ENCODE measurements around the gene MYO9A.
"Not testable (repeated sequence)": the region's sequence is repeated elsewhere in the genome, so short reads cannot be mapped to it uniquely, and the experiment has no call there.

MYO9A gene

DNA sequence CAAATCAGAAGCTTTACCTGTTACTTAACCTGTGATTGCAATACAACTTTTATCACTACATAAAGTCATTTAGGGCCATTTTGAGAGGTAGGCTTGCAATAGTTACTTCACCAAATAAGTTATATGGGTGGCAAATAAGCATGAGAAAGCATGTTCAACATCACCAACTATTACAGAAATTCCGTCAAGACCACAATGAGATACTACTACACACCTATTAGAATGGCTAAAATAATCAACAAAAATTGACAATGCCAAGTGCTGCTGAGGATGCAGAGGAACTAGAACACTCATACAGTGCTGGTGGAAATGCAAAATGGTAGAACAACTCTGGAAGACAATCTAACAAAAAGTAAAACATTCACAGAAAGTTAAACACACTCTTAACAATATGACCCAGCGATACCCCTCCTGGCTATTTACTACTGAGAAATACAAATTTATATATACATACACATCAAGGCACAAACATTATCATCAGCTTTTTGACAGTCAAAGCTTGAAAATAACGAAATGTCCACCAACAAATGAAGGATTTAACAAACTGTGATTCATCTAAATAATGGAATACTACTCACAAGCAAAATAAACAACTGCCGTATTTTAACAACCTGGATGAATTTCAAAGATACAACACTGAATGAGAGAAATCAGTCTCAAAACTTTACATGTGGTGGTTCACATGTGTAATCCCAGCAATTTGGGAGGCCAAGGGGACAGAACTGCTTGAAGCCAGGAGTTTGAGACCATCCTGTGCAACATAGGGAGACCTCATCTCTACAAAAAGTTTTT, 82.9 kb downstream of the MYO9A start:
- no peak for DNase-seq

DNA sequence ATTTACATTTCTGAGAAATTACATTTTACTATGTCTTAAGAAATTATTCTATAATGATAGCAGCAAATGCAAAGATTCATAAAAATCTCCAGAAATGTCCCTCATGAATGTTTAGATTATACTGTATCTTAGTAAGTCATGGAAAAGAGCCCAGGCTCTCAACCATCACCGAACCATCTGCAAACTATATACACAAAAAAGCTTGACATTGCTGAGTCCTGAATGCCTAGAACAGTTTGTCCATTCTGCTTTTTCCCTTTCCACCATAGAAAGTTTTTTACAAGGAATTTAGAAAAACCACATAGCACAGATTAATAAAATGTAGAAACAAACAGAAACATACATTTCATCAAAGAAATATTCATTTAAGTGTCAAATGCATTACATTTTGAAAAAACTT, 83.6 kb downstream of the MYO9A start:
- DNase-seq = no peak

DNA sequence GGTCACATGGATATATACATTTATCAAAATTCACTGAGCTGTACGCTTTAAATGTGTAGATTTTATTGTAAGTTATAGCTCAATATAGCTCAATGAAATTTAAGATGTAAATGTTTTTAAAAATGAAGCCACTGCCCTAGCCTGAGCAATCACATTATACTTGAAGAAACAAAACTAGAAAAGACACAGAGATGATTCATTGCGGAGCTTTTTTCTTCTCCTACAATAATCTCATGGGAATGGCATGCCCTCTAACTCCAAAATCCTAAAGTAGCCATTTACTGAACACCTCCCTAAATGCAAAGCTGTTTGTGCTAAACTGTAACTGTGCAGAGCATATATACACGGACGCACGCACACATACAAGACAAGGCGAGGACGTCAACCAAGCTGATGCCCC, 84.2 kb downstream of the MYO9A start:
- DNase-seq = no peak

- DNase-seq = no peak
These were observed 84.7 kb downstream of the MYO9A start for GRCh38 chr15:72033285-72033684.

DNA sequence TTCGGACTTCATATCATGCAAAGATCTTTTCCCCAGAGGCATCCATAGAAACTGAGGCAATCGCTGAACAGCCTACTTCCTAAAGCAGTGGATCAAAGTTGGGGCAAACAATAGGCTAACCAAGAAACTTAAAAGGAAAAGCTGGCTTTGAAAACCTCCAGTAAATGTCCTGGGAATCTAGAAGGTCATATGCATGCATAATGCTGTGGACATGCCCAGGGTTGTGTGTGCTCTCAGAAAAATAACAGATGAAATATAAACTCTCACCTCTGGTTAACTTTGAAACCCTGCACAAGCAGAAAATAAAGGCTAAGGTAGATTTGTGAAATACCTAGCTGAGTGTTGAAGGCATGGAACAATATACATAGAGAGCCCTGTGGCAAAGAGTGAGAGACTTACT, 96.3 kb downstream of the MYO9A start:
- DNase-seq = no peak

DNA sequence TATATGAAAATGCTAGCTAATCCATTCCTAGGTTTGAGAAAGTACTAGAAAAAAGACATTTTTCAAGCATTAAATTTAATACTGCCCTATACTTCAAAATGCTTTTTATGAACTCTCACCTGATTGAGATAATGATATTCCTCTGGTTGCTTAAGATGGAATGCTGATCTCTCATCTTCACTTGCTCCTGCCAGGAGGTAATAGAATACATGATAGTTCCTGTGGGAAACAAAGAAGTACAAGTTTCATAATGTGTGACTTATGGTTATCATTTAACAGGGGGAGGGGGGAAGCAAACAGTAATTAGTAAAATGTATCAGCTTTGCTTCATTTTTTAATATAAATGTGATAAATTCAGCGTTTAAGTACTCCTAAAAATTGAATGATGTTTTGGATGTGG, 97.2 kb downstream of the MYO9A start:
- DNase-seq = no peak

DNA sequence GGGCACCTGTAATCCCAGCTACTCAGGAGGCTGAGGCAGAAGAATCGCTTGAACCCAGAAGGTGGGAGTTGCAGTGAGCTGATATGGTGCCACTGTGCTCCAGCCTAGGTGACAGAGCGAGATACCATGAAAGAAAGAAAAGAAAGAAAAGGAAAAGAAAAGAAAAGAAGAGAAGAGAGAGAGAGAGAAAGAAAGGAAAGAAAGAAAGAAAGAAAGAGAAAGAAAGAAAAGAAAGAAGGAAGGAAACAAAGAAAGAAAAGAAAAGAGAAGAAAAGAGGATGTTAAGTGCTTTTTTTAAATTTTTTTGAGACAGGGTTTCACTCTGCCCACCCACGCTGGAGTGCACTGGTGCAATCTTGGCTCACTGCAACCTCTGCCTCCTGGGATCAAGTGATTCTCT, 103.4 kb downstream of the MYO9A start:
- not testable (repeated sequence) for DNase-seq

GRCh38 chr15:72013703-72014102, 104.2 kb downstream of the MYO9A start:
- DNase-seq = no peak

DNA sequence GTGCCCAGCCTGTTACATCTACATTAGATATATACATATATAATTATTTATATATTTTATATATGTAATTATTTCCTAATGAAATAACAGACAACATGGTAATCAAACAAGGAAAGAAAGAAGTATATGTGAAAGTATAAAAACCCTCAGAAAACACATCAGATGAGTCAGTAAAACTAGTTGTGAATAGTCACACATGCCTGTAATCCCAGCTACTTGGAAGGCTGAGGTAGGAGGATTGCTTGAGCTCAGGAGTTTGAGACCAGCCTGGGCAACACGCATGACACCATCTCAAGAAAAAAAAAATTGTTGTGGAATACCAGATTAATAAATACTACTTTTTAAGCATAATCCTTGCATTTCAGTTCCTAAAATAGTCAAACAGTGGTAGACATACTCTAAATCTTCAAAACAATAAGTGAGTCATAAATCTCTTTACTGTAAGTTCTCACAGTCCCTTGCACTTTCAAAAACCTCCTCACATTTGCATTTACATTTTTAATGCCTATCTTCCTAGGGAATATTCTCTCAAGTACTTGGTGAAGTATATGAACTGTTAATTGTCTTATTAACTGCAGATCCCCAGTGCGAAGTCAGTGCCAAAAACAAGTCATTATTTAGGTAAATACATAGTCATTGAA, 106.5 kb downstream of the MYO9A start:
- DNase-seq = no peak

DNA sequence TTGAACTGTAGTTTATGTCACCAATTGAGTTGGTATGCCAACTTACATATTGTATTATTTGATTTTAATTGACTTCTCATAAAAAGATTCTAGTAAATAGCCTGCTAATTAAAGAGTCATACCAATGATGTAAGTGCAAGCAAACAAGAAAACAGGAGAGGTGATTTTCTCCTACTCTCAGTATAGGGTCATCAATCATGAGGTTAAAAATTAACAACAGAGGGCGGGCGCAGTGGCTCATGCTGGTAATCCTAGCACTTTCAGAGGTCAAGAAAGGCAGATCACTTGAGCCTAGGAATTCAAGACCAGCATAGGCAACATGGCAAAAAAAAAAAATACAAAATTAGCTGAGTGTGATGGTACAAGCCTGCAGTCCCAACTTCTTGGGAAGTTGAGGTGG, 108.7 kb downstream of the MYO9A start:
- DNase-seq = no peak

- DNase-seq = no peak
These were observed 111.6 kb downstream of the MYO9A start for GRCh38 chr15:72006382-72006781.

DNA sequence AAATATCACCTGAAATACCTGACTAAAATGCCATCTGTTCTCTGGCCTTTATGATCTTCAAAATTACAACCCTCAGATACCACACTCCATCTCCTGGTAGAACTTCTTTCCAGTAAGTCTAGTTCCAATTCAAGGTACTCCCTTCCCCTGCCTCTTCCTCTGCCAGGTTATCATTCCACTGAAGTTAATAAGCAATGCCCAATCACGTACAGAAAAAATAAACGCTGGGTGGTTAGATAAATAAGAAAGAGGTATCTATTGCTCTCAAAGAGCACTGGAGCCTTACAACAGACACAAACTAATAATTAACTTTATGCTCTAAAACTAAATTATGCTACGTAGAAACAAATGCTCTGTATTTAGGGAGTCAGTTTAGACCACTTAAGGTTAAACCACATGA, 112.5 kb downstream of the MYO9A start:
- no peak for DNase-seq

GRCh38 chr15:71999807-72000206, 118.1 kb downstream of the MYO9A start:
- no peak for DNase-seq

DNA sequence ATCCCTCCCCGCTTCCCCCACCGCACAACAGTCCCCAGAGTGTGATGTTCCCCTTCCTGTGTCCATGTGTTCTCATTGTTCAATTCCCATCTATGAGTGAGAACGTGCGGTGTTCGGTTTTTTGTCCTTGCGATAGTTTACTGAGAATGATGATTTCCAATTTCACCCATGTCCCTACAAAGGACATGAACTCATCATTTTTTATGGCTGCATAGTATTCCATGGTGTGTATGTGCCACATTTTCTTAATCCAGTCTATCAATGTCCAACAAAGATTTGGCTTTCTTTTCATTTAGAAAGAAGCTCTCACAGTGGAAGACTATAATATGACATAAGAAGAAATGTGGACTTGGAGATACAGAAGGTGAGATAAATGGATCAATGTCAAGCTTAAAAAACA, 119.2 kb downstream of the MYO9A start:
- not testable (repeated sequence) for DNase-seq

DNA sequence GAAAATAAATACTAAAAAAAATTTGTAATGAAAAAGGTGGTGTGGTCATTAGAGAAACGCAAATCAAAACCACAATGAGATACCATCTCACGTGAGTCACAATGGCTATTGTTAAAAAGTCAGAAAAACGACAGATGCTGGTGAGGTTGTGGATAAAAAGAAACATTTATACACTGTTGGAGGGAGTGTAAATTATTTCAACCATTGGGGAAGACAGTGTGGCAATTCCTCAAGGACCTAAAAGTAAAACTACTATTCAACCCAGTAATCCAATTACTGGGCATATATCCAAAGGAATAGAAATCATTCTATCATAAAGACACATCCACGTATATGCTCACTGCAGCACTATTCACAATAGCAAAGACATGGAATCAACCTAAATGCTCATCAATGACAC, 120.3 kb downstream of the MYO9A start:
- no peak for DNase-seq

- no peak for DNase-seq
These were observed 142.2 kb downstream of the MYO9A start for GRCh38 chr15:71975816-71976150.

GRCh38 chr15:71974211-71974610, 143.7 kb downstream of the MYO9A start:
- no peak for DNase-seq

DNA sequence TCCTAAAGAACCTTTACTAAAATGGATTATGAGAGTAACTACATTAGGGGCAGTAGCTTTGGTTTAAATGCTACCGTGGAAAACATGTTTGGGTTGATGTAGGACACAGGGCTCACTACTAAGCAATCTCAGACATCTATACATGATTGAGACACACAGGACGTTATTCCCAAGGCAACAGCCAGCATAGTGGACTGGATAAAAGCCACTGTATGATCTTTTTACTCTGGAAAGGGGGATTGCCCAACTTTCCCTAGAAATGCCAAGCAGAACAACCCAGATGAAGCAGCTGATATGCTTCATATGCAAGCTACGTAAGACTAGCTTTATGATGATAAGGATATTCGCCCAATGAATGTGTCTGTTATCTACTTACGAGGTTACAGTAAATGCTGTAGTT, 144.6 kb downstream of the MYO9A start:
- no peak for DNase-seq

GRCh38 chr15:71971905-71972304, 146.0 kb downstream of the MYO9A start:
- DNase-seq = no peak

DNA sequence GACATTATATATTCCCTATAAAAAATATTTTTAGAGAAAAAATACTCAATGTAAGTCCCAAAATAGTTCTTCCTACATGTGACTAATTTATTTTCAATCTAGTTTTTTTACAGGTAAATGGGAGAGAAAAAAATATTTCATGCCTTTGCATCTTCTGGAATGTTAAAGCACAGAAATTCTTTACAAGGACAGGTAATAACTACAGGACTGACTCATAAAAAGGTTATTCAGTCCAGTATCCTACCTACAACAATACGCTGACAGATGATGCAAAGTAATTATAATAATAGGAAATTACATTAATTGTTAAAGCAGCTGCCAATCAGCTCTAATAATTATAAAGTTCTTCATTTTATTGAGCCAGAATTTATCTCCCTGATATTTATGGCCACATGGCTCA, 147.5 kb downstream of the MYO9A start:
- DNase-seq = no peak

DNA sequence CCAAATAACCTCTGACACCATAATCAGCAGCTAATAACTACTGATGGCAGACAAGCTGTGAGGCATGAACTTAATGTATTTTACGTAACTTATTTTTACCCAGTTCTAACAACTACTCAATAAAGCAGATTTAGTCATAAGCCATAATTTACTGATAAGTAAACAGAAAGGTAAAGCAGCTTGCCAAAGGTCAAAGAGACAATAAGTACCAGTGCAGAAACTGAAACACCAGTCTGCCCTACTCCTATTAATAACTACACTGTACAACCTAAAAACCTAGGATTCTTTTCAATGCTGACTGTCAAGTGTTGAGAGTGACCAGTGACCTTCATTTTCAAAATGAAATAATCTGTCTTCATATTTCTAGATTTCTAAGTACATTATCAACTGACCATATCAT, 155.4 kb downstream of the MYO9A start:
- DNase-seq = no peak

- no peak for DNase-seq
These were observed 160.9 kb downstream of the MYO9A start for GRCh38 chr15:71957026-71957425.

GRCh38 chr15:71951134-71951533, 166.8 kb downstream of the MYO9A start:
- no peak for DNase-seq

DNA sequence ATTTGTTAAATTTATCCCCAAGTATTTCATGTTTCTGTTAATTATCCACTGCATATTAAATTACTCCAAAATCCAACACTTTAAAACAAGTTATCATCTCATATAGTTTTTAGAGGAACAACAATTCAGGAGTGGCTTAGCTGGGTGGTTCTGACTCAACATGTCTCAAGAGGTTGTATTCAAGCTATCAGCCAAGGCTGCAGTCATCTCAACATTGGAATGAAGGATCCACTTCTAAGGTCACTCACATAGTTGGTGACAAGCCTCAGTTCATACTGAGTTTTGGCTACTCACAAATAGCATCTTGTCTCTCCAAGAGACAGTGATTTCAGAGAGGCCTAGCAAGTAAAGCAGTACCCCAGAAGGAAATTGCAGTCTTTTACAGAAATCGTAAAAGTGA, 172.9 kb downstream of the MYO9A start:
- no peak for DNase-seq

DNA sequence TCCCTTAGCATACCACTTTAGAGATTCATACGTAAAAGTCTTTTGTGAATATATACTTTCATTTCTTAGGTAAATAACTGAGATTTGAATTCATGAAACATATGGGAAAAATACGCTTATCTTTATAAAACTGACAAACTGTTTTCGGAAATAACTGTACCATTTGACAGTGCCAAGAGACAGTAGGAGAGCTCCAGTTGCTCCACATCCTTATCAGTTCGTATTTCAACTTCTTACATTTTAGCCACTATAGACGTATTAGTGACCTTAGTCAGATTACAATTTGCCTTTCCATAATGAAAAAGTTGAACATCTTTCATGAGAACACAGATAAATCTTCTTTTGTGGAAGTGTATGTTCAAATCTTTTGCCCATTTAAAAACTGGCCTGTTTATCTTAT, 174.1 kb downstream of the MYO9A start:
- DNase-seq = no peak
